ENCODE data around the gene AK5.

Gene AK5

GRCh38 chr1:77281491-77282186, at the start of gene AK5:
AK5 (plus strand) TSS chr1:77282019; CDS start chr1:77282314, 295 bp downstream.
- no peak for DNase-seq (ENCODE audit: low read depth)

GRCh38 chr1:77232829-77233228, 49.0 kb upstream of the AK5 start:
- no peak for DNase-seq (ENCODE audit: low read depth)

GRCh38 chr1:77234096-77234495, 47.7 kb upstream of the AK5 start:
- DNase-seq (ENCODE audit: low read depth) = no peak

GRCh38 chr1:77234943-77235342, 46.9 kb upstream of the AK5 start:
- DNase-seq (ENCODE audit: low read depth) = no peak

GRCh38 chr1:77238462-77238861, 43.4 kb upstream of the AK5 start:
- DNase-seq (ENCODE audit: low read depth) = no peak

GRCh38 chr1:77239311-77239710, 42.5 kb upstream of the AK5 start:
- no peak for DNase-seq (ENCODE audit: low read depth)

GRCh38 chr1:77245830-77246229, 36.0 kb upstream of the AK5 start:
- DNase-seq (ENCODE audit: low read depth) = no peak

GRCh38 chr1:77250126-77250525, 31.7 kb upstream of the AK5 start:
- DNase-seq (ENCODE audit: low read depth) = no peak

GRCh38 chr1:77253211-77253610, 28.6 kb upstream of the AK5 start:
- DNase-seq (ENCODE audit: low read depth) = no peak

- no peak for DNase-seq (ENCODE audit: low read depth)
Observed at GRCh38 chr1:77263708-77264107, 18.1 kb upstream of the AK5 start.

GRCh38 chr1:77265180-77265579, 16.6 kb upstream of the AK5 start:
- no peak for DNase-seq (ENCODE audit: low read depth)

- DNase-seq (ENCODE audit: low read depth) = no peak
Observed at GRCh38 chr1:77267035-77267434, 14.8 kb upstream of the AK5 start.

- DNase-seq (ENCODE audit: low read depth) = no peak
Observed at GRCh38 chr1:77271852-77272580, 9.8 kb upstream of the AK5 start.

- no peak for DNase-seq (ENCODE audit: low read depth)
Observed at GRCh38 chr1:77273891-77274290, 7.9 kb upstream of the AK5 start.

- no peak for DNase-seq (ENCODE audit: low read depth)
Observed at GRCh38 chr1:77275194-77275593, 6.6 kb upstream of the AK5 start.

- no peak for DNase-seq (ENCODE audit: low read depth)
Observed at GRCh38 chr1:77276941-77277340, 4.9 kb upstream of the AK5 start.

- no peak for DNase-seq (ENCODE audit: low read depth)
Observed at GRCh38 chr1:77279929-77280328, 1.9 kb upstream of the AK5 start.

- DNase-seq (ENCODE audit: low read depth) = no peak
Observed at GRCh38 chr1:77280962-77281361, 857 bp upstream of the AK5 start.

GRCh38 chr1:77282187-77282865, 507 bp downstream of the AK5 start:
- DNase-seq (ENCODE audit: low read depth) = peak; percentile 3

- no peak for DNase-seq (ENCODE audit: low read depth)
Observed at GRCh38 chr1:77282866-77283539, 1.2 kb downstream of the AK5 start.

GRCh38 chr1:77283701-77284425, 2.0 kb downstream of the AK5 start:
- no peak for DNase-seq (ENCODE audit: low read depth)

- no peak for DNase-seq (ENCODE audit: low read depth)
Observed at GRCh38 chr1:77287535-77287934, 5.7 kb downstream of the AK5 start.

Data from activated gamma-delta T cell treated with anti-CD3 and anti-CD28 coated beads, Interleukin-2, amount 50 U/mL, for 16 hours (primary cell).